ENCODE data around the gene TRMT61A. TPM values are rescaled to one million over a fixed set of nuclear protein-coding genes. Genes with fewer than 3 reads are reported as not detected.

Gene TRMT61A
- total and polyA plus RNA-seq, 10 of the 15 experiments (the other 5 are each of a cell fraction or from before 2014, with no cell fraction given), result 0.11 to 21.9 (median 11.4) TPM

DNA sequence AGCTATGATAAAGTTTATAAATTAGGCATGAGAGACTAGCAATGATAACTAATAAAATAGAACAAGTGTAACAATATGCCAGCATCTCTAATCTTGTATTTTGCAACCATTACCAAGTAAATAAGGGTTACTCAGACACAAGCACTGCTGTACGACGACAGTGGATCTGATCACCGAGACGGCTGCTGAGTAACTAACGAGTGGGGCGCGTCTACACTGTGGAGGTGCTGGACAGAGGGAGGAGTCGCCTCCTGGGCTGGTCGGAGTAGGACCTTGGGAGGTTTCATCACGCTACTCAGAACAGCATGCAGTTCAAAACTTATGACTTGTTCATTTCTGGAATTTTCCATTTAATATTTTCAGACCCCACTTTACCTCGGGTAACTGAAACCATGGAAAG, 52.2 kb downstream of the TRMT61A start (continued):
- TF ChIP-seq SP1 (IDR thresholded peaks at IDR 0.05; ENCODE audit: low read depth, low read length), result no peak
- TF ChIP-seq KDM1A (IDR thresholded peaks at IDR 0.05; ENCODE audit: borderline replicate concordance), result no peak
- TF ChIP-seq, protein P1, sequence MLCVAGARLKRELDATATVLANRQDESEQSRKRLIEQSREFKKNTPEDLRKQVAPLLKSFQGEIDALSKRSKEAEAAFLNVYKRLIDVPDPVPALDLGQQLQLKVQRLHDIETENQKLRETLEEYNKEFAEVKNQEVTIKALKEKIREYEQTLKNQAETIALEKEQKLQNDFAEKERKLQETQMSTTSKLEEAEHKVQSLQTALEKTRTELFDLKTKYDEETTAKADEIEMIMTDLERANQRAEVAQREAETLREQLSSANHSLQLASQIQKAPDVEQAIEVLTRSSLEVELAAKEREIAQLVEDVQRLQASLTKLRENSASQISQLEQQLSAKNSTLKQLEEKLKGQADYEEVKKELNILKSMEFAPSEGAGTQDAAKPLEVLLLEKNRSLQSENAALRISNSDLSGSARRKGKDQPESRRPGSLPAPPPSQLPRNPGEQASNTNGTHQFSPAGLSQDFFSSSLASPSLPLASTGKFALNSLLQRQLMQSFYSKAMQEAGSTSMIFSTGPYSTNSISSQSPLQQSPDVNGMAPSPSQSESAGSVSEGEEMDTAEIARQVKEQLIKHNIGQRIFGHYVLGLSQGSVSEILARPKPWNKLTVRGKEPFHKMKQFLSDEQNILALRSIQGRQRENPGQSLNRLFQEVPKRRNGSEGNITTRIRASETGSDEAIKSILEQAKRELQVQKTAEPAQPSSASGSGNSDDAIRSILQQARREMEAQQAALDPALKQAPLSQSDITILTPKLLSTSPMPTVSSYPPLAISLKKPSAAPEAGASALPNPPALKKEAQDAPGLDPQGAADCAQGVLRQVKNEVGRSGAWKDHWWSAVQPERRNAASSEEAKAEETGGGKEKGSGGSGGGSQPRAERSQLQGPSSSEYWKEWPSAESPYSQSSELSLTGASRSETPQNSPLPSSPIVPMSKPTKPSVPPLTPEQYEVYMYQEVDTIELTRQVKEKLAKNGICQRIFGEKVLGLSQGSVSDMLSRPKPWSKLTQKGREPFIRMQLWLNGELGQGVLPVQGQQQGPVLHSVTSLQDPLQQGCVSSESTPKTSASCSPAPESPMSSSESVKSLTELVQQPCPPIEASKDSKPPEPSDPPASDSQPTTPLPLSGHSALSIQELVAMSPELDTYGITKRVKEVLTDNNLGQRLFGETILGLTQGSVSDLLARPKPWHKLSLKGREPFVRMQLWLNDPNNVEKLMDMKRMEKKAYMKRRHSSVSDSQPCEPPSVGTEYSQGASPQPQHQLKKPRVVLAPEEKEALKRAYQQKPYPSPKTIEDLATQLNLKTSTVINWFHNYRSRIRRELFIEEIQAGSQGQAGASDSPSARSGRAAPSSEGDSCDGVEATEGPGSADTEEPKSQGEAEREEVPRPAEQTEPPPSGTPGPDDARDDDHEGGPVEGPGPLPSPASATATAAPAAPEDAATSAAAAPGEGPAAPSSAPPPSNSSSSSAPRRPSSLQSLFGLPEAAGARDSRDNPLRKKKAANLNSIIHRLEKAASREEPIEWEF (IDR thresholded peaks at IDR 0.05; ENCODE audit: insufficient replicate concordance, low read depth, low read length), result no peak
- TF ChIP-seq TCF12 (IDR thresholded peaks at IDR 0.05; ENCODE audit: low read depth, low read length), result no peak
- TF ChIP-seq MEF2A (IDR thresholded peaks at IDR 0.05; ENCODE audit: insufficient read depth, low read depth, low read length), result no peak
- TF ChIP-seq HDAC2 (IDR thresholded peaks at IDR 0.05), result no peak
- no peak for TF ChIP-seq PML (IDR thresholded peaks at IDR 0.05; ENCODE audit: low read length)
- no peak for TF ChIP-seq CHD2 (IDR thresholded peaks at IDR 0.05; ENCODE audit: borderline replicate concordance, low read depth, low read length)
- no peak for TF ChIP-seq SPI1 (IDR thresholded peaks at IDR 0.05; ENCODE audit: borderline replicate concordance, insufficient read depth, low read depth, low read length)
